ENCODE measurements around the gene CD101. TPM values are rescaled to one million over a fixed set of nuclear protein-coding genes. Genes with fewer than 3 reads are reported as not detected.

Gene CD101
- polyA plus RNA-seq, 3 donors: 27.2 to 101 (median 54.7) TPM

DNA sequence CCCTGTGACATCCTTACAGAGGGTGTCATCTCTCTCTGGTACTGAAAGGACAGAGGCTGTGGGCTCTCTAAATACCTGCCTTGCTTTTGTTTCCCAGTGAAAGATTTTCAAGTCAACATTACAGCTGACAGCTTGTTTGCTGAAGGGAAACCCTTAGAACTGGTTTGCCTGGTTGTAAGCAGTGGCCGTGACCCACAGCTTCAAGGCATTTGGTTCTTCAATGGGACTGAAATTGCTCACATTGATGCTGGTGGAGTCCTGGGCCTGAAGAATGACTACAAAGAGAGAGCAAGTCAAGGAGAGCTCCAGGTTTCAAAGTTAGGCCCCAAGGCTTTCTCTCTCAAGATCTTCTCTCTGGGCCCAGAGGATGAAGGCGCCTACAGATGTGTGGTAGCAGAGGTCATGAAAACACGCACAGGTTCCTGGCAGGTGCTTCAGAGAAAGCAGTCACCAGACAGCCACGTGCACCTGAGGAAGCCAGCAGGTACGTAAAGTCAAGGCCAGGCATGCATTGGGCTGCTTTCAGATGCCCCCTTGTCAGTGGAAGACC, 11.8 kb downstream of the CD101 start:
- H3K36me3 Mint-ChIP-seq: peaks cover 76 to 78% of the 10 kb centered on the region in 2 donors
- H3K4me1 Mint-ChIP-seq: peaks cover 22% of the 10 kb centered on the region
- 95% methylated on average over 5 of the region's 5 CpGs for WGBS (ENCODE audit: insufficient coverage)
- Histone ChIP-seq H3K27me3 (ENCODE audit: control insufficient read depth in 2 of 2, insufficient read depth in 2 of 2, low read length in 2 of 2) (no peaks in the 10 kb centered on the region), H3K79me2 (ENCODE audit: insufficient read depth, low read length) (peaks cover under 1% of the 10 kb centered on the region), H2AFZ (ENCODE audit: insufficient read depth, low read depth, low read length, poor library complexity, severe bottlenecking) (no peak overlapping the region), H4K20me1 (ENCODE audit: insufficient read depth, low read length) (no peaks in the 10 kb centered on the region), H3K4me1 (ENCODE audit: control insufficient read depth in 1 of 2, insufficient read depth in 2 of 2, low read length in 2 of 2) (peaks cover 24 to 39% of the 10 kb centered on the region in 2 donors), H3K36me3 (replicated peaks in 1 of 2; ENCODE audit: control insufficient read depth in 1 of 2, insufficient read depth in 2 of 2, low read length in 2 of 2) (peaks cover 17 to 66% of the 10 kb centered on the region in 2 donors), H3K27ac (ENCODE audit: low read depth in 1 of 2, low read length in 2 of 2) (no peak overlapping the region), H3K4me2 (replicated peaks; ENCODE audit: extremely low read depth, low read length, poor library complexity, severe bottlenecking) (no peak overlapping the region), H3K9me3 (replicated peaks in 1 of 2; ENCODE audit: control insufficient read depth in 1 of 2, insufficient read depth in 1 of 2, low read length in 2 of 2) (no peaks in the 10 kb centered on the region), H3K9ac (ENCODE audit: insufficient read depth, low read length, poor library complexity, severe bottlenecking) (no peak overlapping the region), H3K4me3 (replicated peaks in 1 of 3; ENCODE audit: low read depth in 2 of 3, low read length in 3 of 3) (no peak overlapping the region)
- no peak overlapping the region for H3K27ac Mint-ChIP-seq
- intact Hi-C loops (cut with micrococcal nuclease): no loop called here
- no peak for DNase-seq
- H3K27me3 Mint-ChIP-seq (ENCODE audit: low read depth in 3 of 3): peaks cover 0 to 1% (median 0%) of the 10 kb centered on the region in 3 donors
- TF ChIP-seq, protein P1, sequence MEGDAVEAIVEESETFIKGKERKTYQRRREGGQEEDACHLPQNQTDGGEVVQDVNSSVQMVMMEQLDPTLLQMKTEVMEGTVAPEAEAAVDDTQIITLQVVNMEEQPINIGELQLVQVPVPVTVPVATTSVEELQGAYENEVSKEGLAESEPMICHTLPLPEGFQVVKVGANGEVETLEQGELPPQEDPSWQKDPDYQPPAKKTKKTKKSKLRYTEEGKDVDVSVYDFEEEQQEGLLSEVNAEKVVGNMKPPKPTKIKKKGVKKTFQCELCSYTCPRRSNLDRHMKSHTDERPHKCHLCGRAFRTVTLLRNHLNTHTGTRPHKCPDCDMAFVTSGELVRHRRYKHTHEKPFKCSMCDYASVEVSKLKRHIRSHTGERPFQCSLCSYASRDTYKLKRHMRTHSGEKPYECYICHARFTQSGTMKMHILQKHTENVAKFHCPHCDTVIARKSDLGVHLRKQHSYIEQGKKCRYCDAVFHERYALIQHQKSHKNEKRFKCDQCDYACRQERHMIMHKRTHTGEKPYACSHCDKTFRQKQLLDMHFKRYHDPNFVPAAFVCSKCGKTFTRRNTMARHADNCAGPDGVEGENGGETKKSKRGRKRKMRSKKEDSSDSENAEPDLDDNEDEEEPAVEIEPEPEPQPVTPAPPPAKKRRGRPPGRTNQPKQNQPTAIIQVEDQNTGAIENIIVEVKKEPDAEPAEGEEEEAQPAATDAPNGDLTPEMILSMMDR (IDR thresholded peaks at IDR 0.05): no peak
- no peak overlapping the region for H3K4me3 Mint-ChIP-seq
- H3K9me3 Mint-ChIP-seq: peaks cover 0 to 3% (median 2%) of the 10 kb centered on the region in 7 donors

DNA sequence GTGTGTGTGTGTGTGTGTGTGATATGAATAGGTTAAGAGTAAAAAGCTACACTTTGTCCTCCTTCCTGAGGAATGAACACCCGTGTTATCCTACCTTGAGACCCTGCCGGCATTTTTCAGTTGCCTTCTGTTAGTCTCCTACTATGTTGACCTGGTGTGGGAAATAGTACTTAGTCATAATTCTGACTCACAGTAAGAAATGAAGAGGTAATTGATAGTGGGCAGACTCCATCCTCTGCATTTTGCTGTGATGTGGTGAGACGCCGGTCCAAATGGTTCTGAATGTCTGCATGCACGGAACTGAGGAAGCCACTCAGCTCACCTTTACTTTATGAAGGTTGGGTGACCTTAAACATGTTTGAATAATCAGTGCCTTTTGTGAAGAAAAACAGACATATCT, 12.6 kb downstream of the CD101 start:
- H3K36me3 Mint-ChIP-seq: peaks cover 81 to 83% of the 10 kb centered on the region in 2 donors
- Histone ChIP-seq H3K36me3 (replicated peaks in 1 of 2; ENCODE audit: control insufficient read depth in 1 of 2, insufficient read depth in 2 of 2, low read length in 2 of 2) (peaks cover 17 to 74% of the 10 kb centered on the region in 2 donors), H3K9me3 (replicated peaks in 1 of 2; ENCODE audit: control insufficient read depth in 1 of 2, insufficient read depth in 1 of 2, low read length in 2 of 2) (no peaks in the 10 kb centered on the region), H4K20me1 (ENCODE audit: insufficient read depth, low read length) (no peaks in the 10 kb centered on the region), H3K4me2 (replicated peaks; ENCODE audit: extremely low read depth, low read length, poor library complexity, severe bottlenecking) (no peak overlapping the region), H3K9ac (ENCODE audit: insufficient read depth, low read length, poor library complexity, severe bottlenecking) (no peak overlapping the region), H2AFZ (ENCODE audit: insufficient read depth, low read depth, low read length, poor library complexity, severe bottlenecking) (no peak overlapping the region), H3K4me1 (ENCODE audit: control insufficient read depth in 1 of 2, insufficient read depth in 2 of 2, low read length in 2 of 2) (peaks cover 16 to 31% of the 10 kb centered on the region in 2 donors), H3K27ac (ENCODE audit: low read depth in 1 of 2, low read length in 2 of 2) (no peak overlapping the region), H3K79me2 (ENCODE audit: insufficient read depth, low read length) (no peaks in the 10 kb centered on the region), H3K4me3 (replicated peaks in 1 of 3; ENCODE audit: low read depth in 2 of 3, low read length in 3 of 3) (no peak overlapping the region), H3K27me3 (ENCODE audit: control insufficient read depth in 2 of 2, insufficient read depth in 2 of 2, low read length in 2 of 2) (no peaks in the 10 kb centered on the region)
- intact Hi-C loops (cut with micrococcal nuclease): no loop called here
- peaks cover 0 to 3% (median 2%) of the 10 kb centered on the region in 7 donors for H3K9me3 Mint-ChIP-seq
- no peak for DNase-seq
- H3K4me1 Mint-ChIP-seq: peaks cover 13% of the 10 kb centered on the region
- H3K27me3 Mint-ChIP-seq (ENCODE audit: low read depth in 3 of 3): peaks cover 0 to 1% (median 0%) of the 10 kb centered on the region in 3 donors
- WGBS (ENCODE audit: insufficient coverage): no CpG with 5 or more reads among the region's 5 CpGs
- H3K27ac Mint-ChIP-seq: no peak overlapping the region
- TF ChIP-seq, protein P1 (IDR thresholded peaks at IDR 0.05): no peak
- H3K4me3 Mint-ChIP-seq: no peak overlapping the region

All from CD14-positive monocyte (primary cell).